Left renal cortex interstitium (tissue), 4 donors: ENCODE results near the gene LPXN. TPM values are rescaled to one million over a fixed set of nuclear protein-coding genes. Genes with fewer than 3 reads are reported as not detected.

Experiments
- DNase-seq, 4 donors: peaks; one replicate each; pipeline ENCODE4 v3.0.0-alpha.2; 2013; ENCODE audit warnings: low read depth in 4 of 4, low spot score in 2 of 4, missing footprints in 1 of 4
- polyA plus RNA-seq, 4 donors: library from polyadenylated mRNA; unstranded; fragments of 120-200 nt; gene quantifications; one replicate each; pipeline ENCODE4 v1.2.1, GENCODE V29; 2013; ENCODE audit not compliant: insufficient read length in 4 of 4

LPXN gene
- polyA plus RNA-seq, 4 donors: 6.5 to 10.1 (median 9.0) TPM

DNA sequence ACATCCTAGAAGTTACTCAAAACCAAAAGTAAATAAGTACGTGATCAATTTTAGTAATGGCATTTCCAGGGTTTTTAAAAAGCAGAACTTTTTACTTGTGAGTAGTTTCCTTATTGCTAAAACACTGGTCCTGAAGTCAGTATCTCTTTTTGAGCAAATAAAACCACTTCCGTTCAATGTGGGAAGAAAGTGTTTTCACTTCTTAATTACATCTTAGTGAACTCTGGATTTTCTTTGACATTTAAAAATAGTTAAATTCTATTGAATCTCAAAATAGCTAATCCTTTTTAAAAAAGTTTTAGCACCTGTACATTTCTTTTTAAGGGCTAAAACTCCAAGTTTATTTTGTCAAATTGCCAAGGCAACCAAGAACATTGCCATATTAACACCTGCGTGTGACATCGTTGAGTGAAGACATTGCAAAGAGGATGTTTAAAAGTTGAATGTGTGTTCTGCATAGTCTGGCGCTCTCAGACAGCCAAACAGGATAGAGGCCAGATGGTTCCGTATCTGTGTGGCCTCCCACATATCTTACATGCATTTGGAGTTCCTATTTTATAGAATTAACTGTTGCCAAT, 50.5 kb downstream of the LPXN start:
- DNase-seq: no peak

DNA sequence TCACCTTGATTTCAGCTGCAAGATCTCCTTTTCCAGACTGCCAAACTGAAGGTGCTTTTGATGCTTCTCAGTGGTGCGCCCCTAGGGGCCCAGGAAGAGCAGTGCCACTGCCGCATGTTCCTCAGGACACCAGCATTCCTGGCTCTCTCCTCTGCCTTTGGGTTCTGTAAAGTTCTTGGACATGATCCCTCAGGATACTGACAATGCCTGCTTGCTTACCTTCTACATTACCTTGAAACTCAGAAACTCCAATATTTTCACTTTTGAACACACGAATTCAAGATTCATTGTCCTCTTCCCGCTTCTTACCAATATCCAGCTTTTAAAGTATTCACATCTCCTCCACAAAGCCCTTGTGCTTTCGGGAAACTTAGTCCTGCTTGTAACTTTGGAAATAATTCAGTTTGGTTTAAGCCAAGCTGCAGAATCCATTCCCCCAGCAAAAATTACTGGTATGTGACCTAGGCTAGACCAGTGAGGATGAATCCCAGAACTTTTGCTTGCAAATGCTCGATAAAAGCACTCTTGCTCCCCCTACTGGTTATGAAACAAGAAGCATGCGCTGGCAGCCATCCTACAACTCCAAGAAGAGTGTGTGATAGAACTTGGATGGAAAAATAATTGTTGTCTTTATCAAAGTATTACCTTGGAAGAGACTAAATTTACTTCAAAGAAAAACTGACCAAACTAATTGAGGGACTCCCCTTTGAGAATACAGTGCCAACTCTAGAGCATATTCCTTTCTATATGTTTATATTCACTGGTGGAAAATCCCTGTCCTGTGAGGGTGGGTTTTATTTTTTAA, 51.2 kb downstream of the LPXN start:
- DNase-seq: peak; percentile 41 to 62 (median 50)

DNA sequence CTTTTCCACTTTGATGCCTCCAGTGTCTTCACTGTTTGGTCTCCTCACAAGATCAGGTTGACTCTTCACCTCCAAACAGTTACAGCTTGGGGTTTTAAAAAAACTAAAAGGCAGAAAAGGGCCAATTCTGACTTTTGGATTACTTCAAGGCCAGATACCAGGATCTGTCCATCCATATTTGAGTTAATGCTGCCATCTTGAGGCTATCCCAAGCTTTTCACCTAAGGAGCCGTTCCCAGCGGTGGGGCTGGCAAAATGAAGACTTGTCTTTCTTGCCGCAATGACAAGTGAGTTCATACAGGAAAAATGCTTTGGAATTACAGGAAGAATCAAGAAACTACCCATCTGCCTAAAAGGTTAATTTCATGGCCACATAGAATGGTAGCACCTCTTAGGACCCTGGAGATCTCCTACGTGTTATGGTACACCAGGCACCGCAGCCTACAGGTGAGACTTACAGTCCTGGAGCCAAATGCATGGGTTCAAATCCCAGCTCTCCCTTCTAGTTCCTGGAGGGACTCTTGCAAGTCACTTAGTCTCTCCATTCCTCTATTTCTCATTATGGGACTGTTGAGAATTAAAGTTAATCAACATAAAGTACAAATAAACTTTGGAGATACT, 61.8 kb downstream of the LPXN start:
- peak in 1 of 4 donors; percentile 32 for DNase-seq

DNA sequence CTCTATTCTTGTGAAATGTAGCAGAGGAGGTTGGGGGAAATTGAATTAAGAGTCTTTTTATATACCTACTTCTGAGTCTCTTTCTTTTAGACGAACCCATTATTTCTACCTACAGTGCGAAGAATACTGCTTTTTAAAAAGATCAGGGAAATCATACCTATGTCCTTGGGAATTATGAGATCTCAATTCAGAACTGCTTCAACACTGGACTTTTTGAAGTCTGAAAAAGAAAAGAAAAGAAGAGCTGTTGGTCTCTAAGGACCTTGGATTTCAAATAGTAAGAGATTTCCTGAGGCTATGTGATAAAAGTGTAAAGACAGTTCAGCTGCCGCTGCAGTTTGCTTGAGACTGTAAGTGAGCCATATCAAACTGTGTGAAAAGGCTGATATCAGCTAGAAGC, 64.0 kb downstream of the LPXN start:
- no peak for DNase-seq

DNA sequence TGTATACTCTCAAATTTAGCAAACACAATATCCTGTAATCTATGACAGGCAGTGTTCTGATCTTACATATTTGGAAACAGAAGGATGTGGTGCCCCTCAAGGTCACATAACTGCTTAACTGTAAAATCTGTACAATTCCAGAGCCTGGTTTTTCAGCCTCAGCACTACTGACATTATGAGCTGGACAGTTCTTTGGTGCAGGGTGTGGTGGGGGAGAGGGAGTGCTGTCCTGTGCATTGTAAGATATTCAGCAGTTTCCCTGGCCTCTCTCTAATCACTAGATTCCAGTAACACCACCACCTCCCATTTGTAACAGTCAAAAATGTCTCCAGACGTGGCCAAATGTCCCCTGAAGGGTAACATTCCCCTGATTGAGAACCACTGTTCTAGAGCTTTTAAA, 65.9 kb downstream of the LPXN start:
- DNase-seq: no peak

DNA sequence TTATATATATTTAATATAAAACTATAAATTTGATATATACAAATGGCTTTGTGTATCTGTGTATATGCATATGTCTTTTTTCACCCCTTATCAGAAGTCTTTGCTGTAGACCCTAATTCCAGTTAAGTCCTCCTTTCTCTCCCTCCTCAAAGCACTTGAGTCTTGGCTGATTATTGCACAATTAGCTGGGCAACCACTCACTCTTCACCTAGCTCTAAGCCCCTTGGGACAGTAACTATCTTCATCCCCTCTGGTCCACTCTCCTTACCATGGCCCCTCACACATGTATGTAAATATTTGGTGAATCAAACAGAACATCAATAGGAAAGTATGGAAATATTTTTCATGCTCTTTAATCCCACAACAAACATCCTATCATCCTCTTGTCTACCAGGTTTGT, 66.8 kb downstream of the LPXN start:
- no peak for DNase-seq

DNA sequence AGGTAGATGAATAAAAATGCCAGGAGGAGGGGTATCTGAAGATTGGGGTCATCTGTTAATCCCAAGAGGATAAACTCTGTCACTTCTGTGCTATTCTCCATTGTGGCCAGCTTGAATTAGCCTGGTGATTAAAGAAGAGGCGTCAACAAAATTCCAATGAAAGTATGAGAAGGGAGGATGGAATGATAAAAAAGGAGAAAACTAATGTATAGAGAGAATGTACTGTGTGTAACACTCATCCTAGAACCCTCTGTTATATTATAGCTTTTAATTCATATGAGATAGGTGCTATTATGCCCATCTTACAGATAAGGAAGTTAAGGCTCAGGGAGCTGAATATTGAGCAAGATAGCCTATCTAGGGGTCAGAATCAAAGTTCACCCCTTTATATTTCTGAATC, 67.7 kb downstream of the LPXN start, which contains the start of gene OR5B21:
Gene OR5B21, minus strand, starts transcription at position 101 of the 400 bp plus-strand sequence. Its CDS starts 0 bp downstream, at position 101.
- no peak for DNase-seq

DNA sequence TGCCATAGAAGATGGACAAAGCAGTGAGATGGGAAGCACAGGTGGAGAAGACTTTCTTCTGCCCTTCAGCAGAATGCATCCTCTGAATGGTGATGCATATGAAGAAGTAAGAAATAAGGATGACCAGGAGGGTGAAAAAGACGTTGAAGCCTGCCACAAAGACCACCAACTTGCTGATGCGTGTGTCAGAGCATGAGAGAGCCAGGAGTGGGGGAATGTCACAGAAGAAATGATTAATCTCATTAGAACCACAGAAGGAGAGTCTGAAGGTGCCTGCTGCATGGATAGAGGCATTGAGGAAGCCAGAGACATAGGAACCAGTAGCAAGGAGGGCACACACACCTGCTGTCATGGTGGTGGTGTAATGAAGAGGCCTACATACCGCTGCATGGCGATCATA, 68.3 kb downstream of the LPXN start:
- DNase-seq: no peak

DNA sequence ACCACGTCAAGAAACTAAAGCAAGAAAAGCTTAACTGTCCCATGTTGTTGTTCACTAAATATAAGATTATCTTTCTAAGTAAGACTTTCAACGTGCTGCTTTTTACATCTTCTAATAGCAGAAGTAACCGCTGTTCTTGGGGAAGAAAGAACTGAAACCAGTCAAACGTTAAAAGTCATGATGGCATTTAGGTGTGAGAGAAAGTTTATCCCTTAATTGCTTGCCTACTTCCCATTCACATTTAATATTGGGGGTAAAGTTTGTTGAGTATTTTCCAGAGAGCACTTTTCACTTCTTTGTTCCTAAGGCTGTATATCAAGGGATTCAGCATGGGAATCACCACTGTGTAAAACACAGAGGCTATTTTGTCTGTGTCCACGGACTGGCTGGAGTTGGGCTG, 68.7 kb downstream of the LPXN start:
- no peak for DNase-seq

DNA sequence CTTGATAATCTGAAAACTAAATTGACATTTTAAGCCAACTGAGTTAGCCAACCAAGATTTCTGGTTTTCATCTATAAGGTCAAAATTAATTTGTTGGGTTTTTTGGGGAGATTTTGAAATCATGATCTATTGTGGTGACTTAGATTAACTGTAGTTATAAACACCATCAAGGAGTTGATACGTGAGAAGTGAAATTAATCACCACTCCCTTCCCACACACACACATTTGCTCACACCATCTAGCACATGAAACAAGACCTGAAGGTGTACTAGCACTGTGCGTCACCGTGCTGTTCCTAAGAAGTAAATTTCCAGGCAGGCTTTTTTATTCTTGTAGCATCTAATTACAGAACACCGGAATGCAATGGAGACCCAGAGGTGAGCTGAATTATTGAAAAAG, 69.8 kb downstream of the LPXN start:
- DNase-seq: no peak

DNA sequence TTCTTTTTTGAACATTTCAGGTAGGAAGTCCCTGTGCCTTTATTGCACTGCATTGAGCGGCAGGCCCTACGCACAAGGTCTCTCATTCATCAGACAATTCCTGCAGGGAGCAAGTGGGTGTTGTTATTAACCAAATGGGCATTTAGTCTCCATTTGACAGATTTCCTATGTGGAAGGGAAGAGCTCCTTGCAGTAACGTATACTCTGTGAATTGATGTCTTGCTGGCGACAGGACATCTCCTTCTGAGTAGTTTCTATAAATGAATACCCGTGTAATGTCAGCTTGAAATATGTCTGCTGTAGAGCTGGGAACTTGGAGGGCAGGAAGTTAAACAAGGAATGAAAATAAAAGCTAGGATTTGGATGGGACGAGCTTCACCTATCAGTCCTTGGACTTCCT, 71.4 kb downstream of the LPXN start:
- no peak for DNase-seq

DNA sequence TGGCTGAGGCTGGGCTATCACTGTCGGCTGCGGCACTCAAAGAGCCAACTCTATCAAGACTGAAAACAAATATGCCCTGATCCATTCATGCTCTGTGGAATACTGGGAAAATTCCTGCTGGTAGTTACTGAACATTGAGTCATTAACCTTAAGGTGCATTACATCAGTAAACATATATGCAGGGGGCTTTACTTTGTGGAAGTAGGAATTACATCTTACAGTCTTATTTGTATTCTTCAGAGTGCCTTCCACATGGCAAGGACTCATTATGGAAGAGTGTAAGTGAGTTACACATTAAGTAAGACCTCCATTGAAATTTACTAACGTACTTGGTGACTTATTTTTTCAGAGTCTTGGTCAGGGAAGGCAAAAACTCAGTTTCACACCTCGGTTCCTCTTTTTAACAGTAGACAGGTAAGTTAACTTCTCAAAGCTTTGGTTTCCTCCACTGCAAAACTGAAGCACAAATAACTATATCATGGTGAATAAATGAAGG, 72.2 kb downstream of the LPXN start:
- no peak for DNase-seq

DNA sequence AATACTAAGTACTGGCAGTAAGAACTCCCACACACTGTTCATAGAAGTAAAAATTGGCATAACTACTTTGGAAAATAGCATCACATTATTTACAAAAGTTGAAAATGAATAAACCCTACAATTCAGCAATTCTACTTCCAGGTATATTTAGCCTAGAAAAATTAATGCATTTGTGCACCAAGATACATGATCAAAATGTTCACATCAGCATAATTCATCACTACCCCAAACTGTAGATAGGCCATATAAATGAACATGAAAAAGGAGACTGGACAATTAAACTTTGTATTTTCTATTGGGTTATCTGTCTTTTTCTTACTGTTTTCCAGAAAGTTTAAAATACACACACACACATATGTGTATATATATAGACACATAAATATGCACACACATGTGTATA, 73.7 kb downstream of the LPXN start:
- DNase-seq: no peak

DNA sequence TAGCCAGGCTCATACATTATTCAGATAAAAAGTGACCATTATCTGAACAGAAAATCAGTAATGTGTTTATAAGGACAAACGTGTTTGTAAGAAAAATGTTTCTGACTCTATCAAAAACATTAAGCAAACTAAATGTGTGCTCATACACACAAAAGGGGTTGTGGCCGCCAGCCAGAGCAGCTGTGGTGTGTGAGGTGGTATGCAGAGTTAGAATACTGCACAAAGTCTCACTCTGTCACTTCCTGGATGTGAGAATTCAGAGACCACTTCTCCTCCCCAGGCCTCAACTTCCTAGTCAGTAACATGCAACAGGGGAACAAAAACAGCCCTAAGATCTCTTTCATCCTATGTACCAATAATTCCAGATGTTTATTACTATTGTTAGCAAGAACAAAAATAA, 77.2 kb downstream of the LPXN start:
- DNase-seq: no peak

DNA sequence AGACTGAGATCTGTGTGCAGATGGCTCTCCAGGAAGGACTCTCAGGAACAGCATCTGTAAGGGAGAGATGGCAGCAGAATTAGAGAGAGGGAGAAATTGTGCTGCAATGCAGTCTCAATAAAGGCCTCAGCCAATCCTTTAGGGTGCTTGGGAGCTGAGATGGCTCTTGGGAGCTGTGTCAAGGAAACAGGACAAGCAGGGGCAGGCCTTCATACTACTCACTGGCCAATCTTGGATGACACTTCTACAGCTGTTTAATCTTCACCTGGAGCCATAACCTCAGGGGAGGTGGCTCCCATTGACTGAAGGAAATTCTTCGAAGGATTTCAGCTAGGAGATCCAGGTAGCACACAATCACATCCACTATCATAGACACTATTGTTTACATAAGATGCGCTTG, 77.7 kb downstream of the LPXN start:
- DNase-seq: no peak

DNA sequence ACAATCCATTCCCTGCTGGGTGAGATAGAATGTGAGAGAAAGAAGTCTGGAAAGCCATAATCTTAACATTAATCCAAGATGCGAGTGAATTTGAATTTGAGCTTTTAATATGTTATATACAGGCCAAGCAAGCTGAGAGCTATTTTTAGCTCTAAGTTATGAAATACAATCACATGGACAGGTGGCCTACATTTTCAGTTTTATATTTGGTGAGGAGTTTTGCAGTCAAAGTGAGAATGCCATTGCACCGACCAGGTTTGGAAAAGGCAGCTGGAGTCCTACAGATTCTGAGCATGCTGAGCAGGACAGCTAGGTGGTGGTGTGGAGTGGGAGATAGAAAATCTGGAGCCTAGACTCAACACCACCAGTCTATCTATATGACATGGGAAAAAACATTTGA, 79.8 kb downstream of the LPXN start:
- DNase-seq: no peak

DNA sequence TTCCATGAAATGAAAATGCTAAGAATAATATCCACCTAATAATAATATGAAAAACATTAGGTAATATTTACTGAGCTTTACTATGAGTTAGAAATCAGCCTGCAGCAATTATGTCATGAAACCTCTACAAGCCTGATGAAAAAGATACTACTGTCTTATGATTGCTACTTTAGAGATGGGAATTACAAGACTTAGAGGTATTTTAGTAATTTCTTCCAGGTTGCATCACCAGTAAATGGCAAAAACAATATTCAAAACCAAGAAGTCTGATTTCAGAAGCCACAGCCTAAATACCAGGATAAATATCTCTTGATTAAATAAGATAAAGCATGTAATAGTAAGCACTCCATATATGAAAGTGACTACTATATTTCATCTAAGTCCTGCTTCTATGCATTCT, 81.6 kb downstream of the LPXN start:
- no peak for DNase-seq

DNA sequence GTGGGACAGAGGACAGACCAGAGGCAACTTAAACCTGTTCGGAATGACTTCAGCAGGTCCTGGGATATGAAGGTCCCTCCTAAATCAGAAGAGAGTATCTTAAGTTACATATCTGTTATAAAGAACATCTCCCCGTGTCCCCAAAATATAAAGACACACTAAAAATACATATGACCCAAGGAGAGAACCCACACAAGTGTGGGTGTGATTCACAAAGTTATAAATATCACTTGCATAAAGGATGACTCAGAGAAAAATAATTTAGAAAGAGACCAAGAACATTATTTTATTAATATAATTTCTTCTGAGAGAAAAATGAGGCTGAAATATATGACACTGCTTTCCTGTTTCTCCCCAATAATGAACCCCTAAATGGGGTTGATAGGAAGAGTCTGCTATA, 82.0 kb downstream of the LPXN start:
- DNase-seq: no peak

DNA sequence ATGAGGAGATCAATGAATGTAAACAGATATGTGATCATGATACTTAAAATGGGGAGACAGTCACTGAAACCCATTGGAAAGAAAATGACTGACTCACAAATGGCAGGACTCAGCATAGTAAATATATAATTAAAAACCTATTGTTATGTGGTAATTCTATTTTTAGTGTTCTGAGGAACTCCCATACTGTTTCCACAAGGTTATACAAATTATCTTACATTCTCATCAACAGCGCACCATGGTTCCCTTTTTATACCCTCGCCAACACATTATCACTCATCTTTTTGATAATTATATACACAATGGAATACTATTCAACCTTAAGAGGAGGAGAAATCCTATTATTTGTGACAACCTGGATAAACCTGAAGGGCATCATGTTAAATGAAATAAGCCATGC, 84.8 kb downstream of the LPXN start:
- DNase-seq: no peak

DNA sequence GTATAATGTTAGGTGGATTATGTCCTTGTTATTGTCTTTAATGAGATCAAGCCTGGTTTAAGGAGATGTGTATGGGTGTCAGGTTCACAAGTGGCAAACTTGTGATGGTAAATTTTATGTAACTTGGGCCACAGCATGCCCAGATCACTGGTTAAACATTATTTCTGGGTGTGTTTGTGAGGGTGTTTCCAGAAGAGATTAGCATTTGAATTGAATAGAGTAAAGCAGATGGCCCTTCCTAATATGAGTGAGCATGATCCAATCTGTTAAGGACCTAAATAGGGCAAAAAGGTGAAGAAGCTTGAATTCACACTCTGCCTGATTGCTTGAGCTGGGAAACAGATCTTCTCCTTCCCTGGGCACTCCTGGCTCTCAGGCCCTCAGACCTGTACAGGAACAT, 88.5 kb downstream of the LPXN start:
- DNase-seq: no peak

DNA sequence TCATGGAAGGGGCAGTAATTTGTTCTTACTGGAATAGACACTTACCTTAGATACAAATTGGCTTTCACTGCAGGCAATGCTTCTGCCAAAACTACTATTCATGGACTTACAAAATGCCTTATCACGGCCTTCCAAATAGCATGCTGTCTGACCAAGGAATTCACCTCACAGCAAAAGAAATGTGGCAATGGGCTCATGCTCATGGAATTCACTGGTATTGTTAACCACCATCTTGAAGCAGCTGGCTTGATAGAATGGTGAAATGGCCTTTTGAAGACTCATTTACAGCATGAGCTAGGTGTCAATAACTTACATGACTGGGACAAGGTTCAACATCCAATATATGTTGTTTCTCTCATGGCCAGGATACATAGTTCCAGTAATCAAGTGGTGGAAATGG, 89.7 kb downstream of the LPXN start:
- DNase-seq: no peak
